Gastroesophageal sphincter (tissue), 4 donors: ENCODE measurements around the gene FBXO31. TPM values are rescaled to one million over a fixed set of nuclear protein-coding genes. Genes with fewer than 3 reads are reported as not detected.
A peak's percentile ranks its signal among the peaks of the same experiment; 100 is the strongest.

Experiments used
- ATAC-seq: fragments of 150-250 bp; one replicate; pipeline ENCODE4 v1.9.1; 2016; ENCODE audit warnings: mild to moderate bottlenecking, moderate library complexity
- H3K27ac ChIP-seq, 4 donors: fragments of 200-600 bp; sonication (generic) in 3 of 4; 1 replicate in 3 of 4; 2 replicates in 1 of 4; pipeline ENCODE4 v1.5.1; 2016 to 2019
- H3K27me3 ChIP-seq: fragments of 200-600 bp; sonication (generic); one replicate; pipeline ENCODE4 v1.5.1; 2019
- H3K36me3 ChIP-seq, 2 donors: fragments of 200-600 bp; sonication (generic); one replicate each; pipeline ENCODE4 v1.5.1; 2019; ENCODE audit warnings: control low read depth in 1 of 2
- H3K4me1 ChIP-seq, 3 donors: fragments of 200-600 bp; sonication (generic); 1 replicate in 2 of 3; 2 replicates in 1 of 3; pipeline ENCODE4 v1.5.1; 2016 to 2019; ENCODE audit warnings: control low read depth in 2 of 3
- H3K4me3 ChIP-seq, 2 donors: fragments of 200-600 bp; sonication (generic); one replicate each; pipeline ENCODE4 v1.5.1; 2019; ENCODE audit warnings: mild to moderate bottlenecking in 1 of 2, moderate library complexity in 1 of 2
- H3K9me3 ChIP-seq, 3 donors: fragments of 200-600 bp; sonication (generic); one replicate each; pipeline ENCODE4 v1.5.1; 2017 to 2019; ENCODE audit warnings: control low read depth in 2 of 3
- CTCF ChIP-seq, 4 experiments: fragments of 200-600 bp in 2 of 4; fragments of 450-650 bp in 2 of 4; sonication (generic) in 1 of 4; IDR thresholded peaks; one replicate each; pipeline ENCODE4 v1.5.1; 2017 to 2019; ENCODE audit warnings: antibody characterized with exemption in 4 of 4, mild to moderate bottlenecking in 2 of 4, moderate library complexity in 2 of 4
- EP300 ChIP-seq: sonication (generic); formaldehyde crosslinking; IDR thresholded peaks from one replicate; pipeline ENCODE4 v1.6.1; 2017; ENCODE audit warnings: antibody characterized with exemption, mild to moderate bottlenecking
- POLR2A ChIP-seq, 2 donors: fragments of 450-650 bp; IDR thresholded peaks; one replicate each; pipeline ENCODE4 v1.6.1; 2017; ENCODE audit warnings: antibody characterized with exemption in 2 of 2, mild to moderate bottlenecking in 2 of 2, moderate library complexity in 1 of 2
- POLR2AphosphoS5 ChIP-seq: sonication (generic); formaldehyde crosslinking; IDR thresholded peaks from one replicate; pipeline ENCODE4 v1.6.1; 2017; ENCODE audit warnings: antibody characterized with exemption
- WGBS, 2 donors: methylation state at CpG; one replicate each; pipeline ENCODE4 v1.1.5; 2018; ENCODE audit warnings: low coverage in 1 of 2; 5-methylcytosine and 5-hydroxymethylcytosine counted together
- total RNA-seq, 4 donors: library from RNA; depleted of rRNA; stranded (reverse); fragments of >200 nt; gene quantifications; one replicate each; pipeline ENCODE4 v1.1.0, GENCODE V29; 2016

Gene FBXO31
- total RNA-seq, 4 donors from 2014 or later: 69.2 to 141 (median 85.1) TPM

GRCh38 chr16:87346517-87347060 lies 37.0 kb downstream of the FBXO31 start:
- WGBS, 2 donors: 84 to 91% methylated on average over 11 to 14 of the region's 21 CpGs
- ATAC-seq: no peak
- peaks cover 0 to 75% of the 10 kb centered on the region in 2 donors for H3K36me3 ChIP-seq
- H3K9me3 ChIP-seq: no peaks in the 10 kb centered on the region
- H3K4me1 ChIP-seq: peaks cover 0 to 35% (median 9%) of the 10 kb centered on the region in 3 donors
- no peaks in the 10 kb centered on the region for H3K27me3 ChIP-seq
- TF ChIP-seq POLR2AphosphoS5 (no peak), CTCF (IDR thresholded peaks at IDR 0.05) (no peak), EP300 (no peak), POLR2A (IDR thresholded peaks at IDR 0.05) (no peak)
- H3K4me3 ChIP-seq: no peak overlapping the region
- H3K27ac ChIP-seq: no peak overlapping the region

- no peaks in the 10 kb centered on the region for H3K27me3 ChIP-seq
Observed at GRCh38 chr16:87345726-87346424, 37.7 kb downstream of the FBXO31 start.

GRCh38 chr16:87344931-87345631 lies 38.5 kb downstream of the FBXO31 start:
- 17 to 63% methylated on average over 1 of the region's 17 CpGs for WGBS, 2 donors
- peak overlapping the region in 3 of 4 donors; percentile 51 to 69 (median 51) for H3K27ac ChIP-seq
- H3K27me3 ChIP-seq: no peaks in the 10 kb centered on the region
- no peak for TF ChIP-seq POLR2AphosphoS5
- TF ChIP-seq EP300: no peak
- TF ChIP-seq CTCF (IDR thresholded peaks at IDR 0.05): no peak
- TF ChIP-seq POLR2A (IDR thresholded peaks at IDR 0.05): no peak
- peaks cover 0 to 27% (median 9%) of the 10 kb centered on the region in 3 donors for H3K4me1 ChIP-seq
- peak; percentile 70 for ATAC-seq
- H3K9me3 ChIP-seq: no peaks in the 10 kb centered on the region
- no peak overlapping the region for H3K4me3 ChIP-seq
- peaks cover 0 to 90% of the 10 kb centered on the region in 2 donors for H3K36me3 ChIP-seq

More at GRCh38 chr16:87345726-87346424, 37.7 kb downstream of the FBXO31 start:
- TF ChIP-seq POLR2A (IDR thresholded peaks at IDR 0.05) (no peak), POLR2AphosphoS5 (no peak), EP300 (no peak), CTCF (IDR thresholded peaks at IDR 0.05) (no peak)
- ATAC-seq: no peak
- H3K27ac ChIP-seq: peak overlapping the region in 3 of 4 donors; percentile 23 to 51 (median 51)
- peaks cover 0 to 27% (median 9%) of the 10 kb centered on the region in 3 donors for H3K4me1 ChIP-seq
- no peak overlapping the region for H3K4me3 ChIP-seq
- H3K9me3 ChIP-seq: no peaks in the 10 kb centered on the region
- WGBS, 2 donors: 86% methylated on average over 14 of the region's 28 CpGs; no CpG with 5 or more reads in 1 of the 2 donors
- peaks cover 0 to 82% of the 10 kb centered on the region in 2 donors for H3K36me3 ChIP-seq

- no peak overlapping the region for H3K4me3 ChIP-seq
- WGBS, 2 donors: 83 to 86% methylated on average over 12 to 17 of the region's 34 CpGs
- no peaks in the 10 kb centered on the region for H3K9me3 ChIP-seq
- no peak for ATAC-seq
- H3K27ac ChIP-seq: peak overlapping the region in 3 of 4 donors; percentile 51 to 69 (median 51)
- peaks cover 0 to 27% (median 9%) of the 10 kb centered on the region in 3 donors for H3K4me1 ChIP-seq
- no peaks in the 10 kb centered on the region for H3K27me3 ChIP-seq
- H3K36me3 ChIP-seq: peaks cover 0 to 95% of the 10 kb centered on the region in 2 donors
- TF ChIP-seq EP300 (no peak), CTCF (IDR thresholded peaks at IDR 0.05) (no peak)
Observed at GRCh38 chr16:87344165-87344930, 39.2 kb downstream of the FBXO31 start.
